Caco-2 (cell line): ENCODE results near the gene HES5. TPM values are rescaled to one million over a fixed set of nuclear protein-coding genes. Genes with fewer than 3 reads are reported as not detected.
A peak's percentile ranks its signal among the peaks of the same experiment; 100 is the strongest.

ENCODE experiments used
- BruUV-seq: library from RNA; stranded (reverse); fragments of 400-500 nt; replicated peaks from 2 replicates; lab custom pipeline; 2021; lab: Mats Ljungman, UMichigan
- CTCF ChIA-PET: fragments of 300-600 bp; sonication (Branson Sonifier 250); formaldehyde crosslinking; loops from one replicate; lab custom pipeline; 2022; ENCODE audit warnings: antibody characterized with exemption; lab: Charles Lee
- POLR2A ChIA-PET: fragments of 300-600 bp; sonication (Branson Sonifier 250); formaldehyde crosslinking; loops from one replicate; lab custom pipeline; 2022; ENCODE audit warnings: antibody characterized with exemption; lab: Charles Lee
- DNase-seq, 2 experiments: peaks; one replicate each; pipeline versions ENCODE4 v3.0.0 to v3.0.0-alpha.2; 2020 to 2022
- H3K27me3 ChIP-seq: replicated peaks from 2 replicates; pipeline ENCODE4 v1.6.0; 2011; ENCODE audit warnings: low read length; ENCODE audit not compliant: control insufficient read depth, insufficient read depth
- H3K36me3 ChIP-seq: 2 replicates; pipeline ENCODE4 v1.5.1; 2011; ENCODE audit warnings: low read length; ENCODE audit not compliant: control insufficient read depth, insufficient read depth
- H3K4me1 ChIP-seq: fragments of 250-450 bp; sonication (Bioruptor Pico); 2 replicates; pipeline ENCODE4 v1.5.1; 2020; ENCODE audit warnings: mild to moderate bottlenecking
- H3K4me3 ChIP-seq: 2 replicates; pipeline ENCODE4 v1.5.1; 2011; ENCODE audit warnings: low read depth, mild to moderate bottlenecking, control low read depth, low read length
- H3K9me3 ChIP-seq: fragments of 250-450 bp; sonication (Bioruptor Pico); 2 replicates; pipeline ENCODE4 v1.5.1; 2020; ENCODE audit warnings: mild to moderate bottlenecking, moderate library complexity
- H3K27ac Mint-ChIP-seq: one replicate; pipeline ENCODE4 v1.8.0; 2022; ENCODE audit warnings: mixed read lengths; ENCODE audit not compliant: unreplicated experiment
- H3K27me3 Mint-ChIP-seq: one replicate; pipeline ENCODE4 v1.8.0; 2022; ENCODE audit warnings: mixed read lengths; ENCODE audit not compliant: insufficient read depth, unreplicated experiment
- H3K36me3 Mint-ChIP-seq: one replicate; pipeline ENCODE4 v1.8.0; 2022; ENCODE audit warnings: mild to moderate bottlenecking, mixed read lengths; ENCODE audit not compliant: insufficient read depth, unreplicated experiment
- H3K4me1 Mint-ChIP-seq: one replicate; pipeline ENCODE4 v1.8.0; 2022; ENCODE audit warnings: low read depth, mixed read lengths; ENCODE audit not compliant: unreplicated experiment
- H3K4me3 Mint-ChIP-seq: one replicate; pipeline ENCODE4 v1.8.0; 2022; ENCODE audit warnings: mild to moderate bottlenecking, moderate library complexity, mixed read lengths; ENCODE audit not compliant: unreplicated experiment
- H3K9me3 Mint-ChIP-seq: one replicate; pipeline ENCODE4 v1.8.0; 2022; ENCODE audit warnings: mixed read lengths; ENCODE audit not compliant: unreplicated experiment
- intact Hi-C: fragments of 100-400 bp; cut with micrococcal nuclease; formaldehyde crosslinking; loops from one replicate; pipeline ENCODE4 v1.10.0; 2022; ENCODE audit not compliant: unreplicated experiment
- total RNA-seq: library from RNA; stranded (reverse); gene quantifications from 2 replicates; pipeline ENCODE4 v1.2.3, GENCODE V29; 2022
- TF ChIP-seq, protein P1 (sequence below), 2 experiments: fragments of 200-600 bp in 1 of 2; IDR thresholded peaks; 1 replicate in 1 of 2; 2 replicates in 1 of 2; pipeline versions ENCODE4 v1.5.1 to v1.8.0; 2011 to 2022; ENCODE audit warnings: antibody characterized with exemption in 1 of 2, control low read depth in 1 of 2, inconsistent platforms in 1 of 2, low read depth in 1 of 2, low read length in 1 of 2, mild to moderate bottlenecking in 1 of 2, moderate library complexity in 1 of 2; ENCODE audit not compliant: insufficient read depth in 1 of 2, severe bottlenecking in 1 of 2, unreplicated experiment in 1 of 2

Gene HES5
- total RNA-seq, 1 experiment from 2014 or later: not detected

GRCh38 chr1:2515763-2516080, 14.3 kb downstream of the HES5 start:
- BruUV-seq: no TSS peak
- no peak overlapping the region for H3K27ac Mint-ChIP-seq
- H3K9me3 ChIP-seq: no peaks in the 10 kb centered on the region
- intact Hi-C loops: no loop called here
- no peak for DNase-seq
- H3K4me3 ChIP-seq: no peak overlapping the region
- no peaks in the 10 kb centered on the region for H3K4me1 ChIP-seq
- ChIA-PET POLR2A (no interaction called here), CTCF (no interaction called here)
- H3K9me3 Mint-ChIP-seq: no peaks in the 10 kb centered on the region
- peaks cover 7% of the 10 kb centered on the region for H3K36me3 Mint-ChIP-seq
- TF ChIP-seq, protein P1, sequence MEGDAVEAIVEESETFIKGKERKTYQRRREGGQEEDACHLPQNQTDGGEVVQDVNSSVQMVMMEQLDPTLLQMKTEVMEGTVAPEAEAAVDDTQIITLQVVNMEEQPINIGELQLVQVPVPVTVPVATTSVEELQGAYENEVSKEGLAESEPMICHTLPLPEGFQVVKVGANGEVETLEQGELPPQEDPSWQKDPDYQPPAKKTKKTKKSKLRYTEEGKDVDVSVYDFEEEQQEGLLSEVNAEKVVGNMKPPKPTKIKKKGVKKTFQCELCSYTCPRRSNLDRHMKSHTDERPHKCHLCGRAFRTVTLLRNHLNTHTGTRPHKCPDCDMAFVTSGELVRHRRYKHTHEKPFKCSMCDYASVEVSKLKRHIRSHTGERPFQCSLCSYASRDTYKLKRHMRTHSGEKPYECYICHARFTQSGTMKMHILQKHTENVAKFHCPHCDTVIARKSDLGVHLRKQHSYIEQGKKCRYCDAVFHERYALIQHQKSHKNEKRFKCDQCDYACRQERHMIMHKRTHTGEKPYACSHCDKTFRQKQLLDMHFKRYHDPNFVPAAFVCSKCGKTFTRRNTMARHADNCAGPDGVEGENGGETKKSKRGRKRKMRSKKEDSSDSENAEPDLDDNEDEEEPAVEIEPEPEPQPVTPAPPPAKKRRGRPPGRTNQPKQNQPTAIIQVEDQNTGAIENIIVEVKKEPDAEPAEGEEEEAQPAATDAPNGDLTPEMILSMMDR (IDR thresholded peaks at IDR 0.05; ENCODE audit: insufficient read depth in 1 of 2, low read depth in 1 of 2, low read length in 1 of 2, severe bottlenecking in 1 of 2, unreplicated experiment in 1 of 2): no peak
- no peaks in the 10 kb centered on the region for H3K36me3 ChIP-seq
- H3K4me3 Mint-ChIP-seq: no peak overlapping the region
- H3K27me3 Mint-ChIP-seq: no peaks in the 10 kb centered on the region
- no peaks in the 10 kb centered on the region for H3K4me1 Mint-ChIP-seq
- H3K27me3 ChIP-seq: no peaks in the 10 kb centered on the region

DNA sequence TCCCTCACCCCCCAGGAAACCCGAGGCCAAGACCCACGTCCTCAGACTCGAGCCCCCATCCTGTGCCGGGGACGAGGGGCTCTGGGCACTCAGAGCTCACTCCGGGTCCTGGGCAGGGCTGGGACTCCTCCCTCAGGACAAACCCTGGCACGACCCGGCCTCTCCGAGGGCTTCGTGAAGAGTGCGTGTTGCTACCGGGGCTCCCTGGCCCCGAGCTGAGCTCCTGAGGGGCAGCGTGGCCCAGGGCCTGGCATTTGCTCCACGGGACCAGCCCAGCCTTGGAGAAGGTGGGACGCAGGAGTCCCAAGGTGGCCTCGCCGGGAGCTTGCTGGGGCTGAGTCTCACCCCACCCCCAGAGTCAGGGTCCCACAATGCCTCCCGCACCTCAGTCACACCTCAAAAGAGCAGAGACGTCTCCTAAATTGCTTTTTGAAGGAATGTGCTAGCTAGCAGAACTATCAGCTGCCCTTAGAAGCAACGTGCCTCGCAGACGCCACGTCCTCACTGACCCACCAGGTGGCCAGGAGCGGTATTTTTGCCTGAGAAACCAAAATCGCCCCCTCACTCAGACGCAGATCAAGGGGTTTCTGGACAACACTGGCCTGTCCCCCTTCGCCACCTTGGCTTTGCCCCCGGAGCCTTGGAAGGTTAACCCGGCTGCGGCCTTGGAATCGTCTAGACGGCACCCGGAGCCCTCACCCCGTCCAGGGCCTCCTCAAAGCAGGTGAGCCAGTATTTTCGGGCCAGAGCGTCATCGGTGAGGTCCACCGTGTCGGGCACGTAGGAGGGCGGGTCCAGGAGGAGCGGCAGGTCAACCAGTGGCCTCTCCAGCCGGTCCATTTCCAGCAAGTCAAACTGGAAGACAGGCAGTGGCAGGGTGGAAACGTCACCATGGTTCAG, 14.9 kb downstream of the HES5 start:
- Histone ChIP-seq H3K27me3 (no peaks in the 10 kb centered on the region), H3K4me3 (no peak overlapping the region), H3K36me3 (no peaks in the 10 kb centered on the region; the same call in 1 of the 2 replicates), H3K4me1 (no peaks in the 10 kb centered on the region), H3K9me3 (no peaks in the 10 kb centered on the region)
- no TSS peak for BruUV-seq
- ChIA-PET CTCF (no interaction called here), POLR2A (no interaction called here)
- TF ChIP-seq, protein P1 (IDR thresholded peaks at IDR 0.05; ENCODE audit: insufficient read depth in 1 of 2, low read depth in 1 of 2, low read length in 1 of 2, severe bottlenecking in 1 of 2, unreplicated experiment in 1 of 2): peak in 1 of 2 experiments; percentile 32
- Mint-ChIP-seq H3K4me3 (no peak overlapping the region), H3K36me3 (peaks cover 13% of the 10 kb centered on the region), H3K4me1 (no peaks in the 10 kb centered on the region), H3K9me3 (no peaks in the 10 kb centered on the region), H3K27ac (no peak overlapping the region), H3K27me3 (no peaks in the 10 kb centered on the region)
- no peak for DNase-seq
- intact Hi-C loops: no loop called here

- no peaks in the 10 kb centered on the region for H3K27me3 Mint-ChIP-seq
- H3K4me1 ChIP-seq: no peaks in the 10 kb centered on the region
- no peak for DNase-seq
- H3K9me3 ChIP-seq: no peaks in the 10 kb centered on the region
- no peak overlapping the region for H3K4me3 Mint-ChIP-seq
- H3K27ac Mint-ChIP-seq: no peak overlapping the region
- H3K9me3 Mint-ChIP-seq: no peaks in the 10 kb centered on the region
- H3K36me3 ChIP-seq: no peaks in the 10 kb centered on the region; the same call in 1 of the 2 replicates
- peaks cover 19% of the 10 kb centered on the region for H3K36me3 Mint-ChIP-seq
- ChIA-PET CTCF (interaction anchor here (0.6 kb wide), 1 partner anchor 71 kb away, joined by 3 read pairs; no protein-coding TSS in a partner anchor), POLR2A (no interaction called here)
- no peaks in the 10 kb centered on the region for H3K27me3 ChIP-seq
- H3K4me3 ChIP-seq: no peak overlapping the region
- TF ChIP-seq, protein P1 (IDR thresholded peaks at IDR 0.05; ENCODE audit: insufficient read depth in 1 of 2, low read depth in 1 of 2, low read length in 1 of 2, severe bottlenecking in 1 of 2, unreplicated experiment in 1 of 2): no peak
- no peaks in the 10 kb centered on the region for H3K4me1 Mint-ChIP-seq
- intact Hi-C loops: no loop called here
- no TSS peak for BruUV-seq
These were observed 16.0 kb downstream of the HES5 start for GRCh38 chr1:2513939-2514652.
